GM23338 (cell line): ENCODE results near the gene DLGAP4. TPM values are rescaled to one million over a fixed set of nuclear protein-coding genes. Genes with fewer than 3 reads are reported as not detected.
A peak's percentile ranks its signal among the peaks of the same experiment; 100 is the strongest.

Source experiments
- ATAC-seq: fragments of 200-7000 bp; cut with Tn5 transposase; 3 replicates; pipeline ENCODE4 v1.9.1; 2020
- DNase-seq: peaks from one replicate; pipeline ENCODE4 v3.0.0-alpha.2; 2015; ENCODE audit warnings: low spot score
- H2AFZ ChIP-seq: fragments of 200-600 bp; sonication (generic); 2 replicates; pipeline ENCODE4 v1.8.0; 2016; ENCODE audit warnings: antibody characterized with exemption, mild to moderate bottlenecking, moderate library complexity
- H3F3A ChIP-seq: fragments of 200-600 bp; sonication (generic); replicated peaks from 2 replicates; pipeline ENCODE4 v1.8.0; 2017; ENCODE audit warnings: antibody characterized with exemption, mixed run types, low read depth
- H3K27ac ChIP-seq: fragments of 200-600 bp; sonication (generic); 2 replicates; pipeline ENCODE4 v1.6.1; 2016; ENCODE audit warnings: low read depth
- H3K27me3 ChIP-seq: fragments of 200-600 bp; sonication (generic); 2 replicates; pipeline ENCODE4 v1.8.0; 2016; ENCODE audit warnings: mild to moderate bottlenecking, mixed run types, moderate library complexity; ENCODE audit not compliant: insufficient read depth
- H3K36me3 ChIP-seq: fragments of 200-600 bp; sonication (generic); 2 replicates; pipeline ENCODE4 v1.8.0; 2016; ENCODE audit warnings: mild to moderate bottlenecking; ENCODE audit not compliant: insufficient read depth
- H3K4me1 ChIP-seq: fragments of 200-600 bp; sonication (generic); 2 replicates; pipeline ENCODE4 v1.8.0; 2016; ENCODE audit warnings: mild to moderate bottlenecking, moderate library complexity; ENCODE audit not compliant: insufficient read depth
- H3K4me2 ChIP-seq: fragments of 200-600 bp; sonication (generic); 2 replicates; pipeline ENCODE4 v1.7.1; 2017; ENCODE audit warnings: mixed run types
- H3K4me3 ChIP-seq: fragments of 200-600 bp; sonication (generic); 2 replicates; pipeline ENCODE4 v1.6.1; 2016; ENCODE audit warnings: mixed run types
- H3K79me2 ChIP-seq: fragments of 200-600 bp; sonication (generic); replicated peaks from 2 replicates; pipeline ENCODE4 v1.8.0; 2017; ENCODE audit warnings: mild to moderate bottlenecking; ENCODE audit not compliant: insufficient read depth
- H3K9me2 ChIP-seq: fragments of 200-600 bp; sonication (generic); 2 replicates; pipeline ENCODE4 v1.8.0; 2017; ENCODE audit not compliant: insufficient read depth
- H4K20me1 ChIP-seq: fragments of 200-600 bp; sonication (generic); replicated peaks from 2 replicates; pipeline ENCODE4 v1.8.0; 2017; ENCODE audit warnings: mild to moderate bottlenecking; ENCODE audit not compliant: insufficient read depth
- H3K27ac Mint-ChIP-seq: 2 replicates; pipeline ENCODE4 v1.8.0; 2020; ENCODE audit warnings: inconsistent platforms, mild to moderate bottlenecking, moderate library complexity, mixed read lengths
- H3K27me3 Mint-ChIP-seq: 3 replicates; pipeline ENCODE4 v1.8.0; 2022; ENCODE audit warnings: low read depth, mild to moderate bottlenecking, moderate library complexity, mixed read lengths, inconsistent platforms; ENCODE audit not compliant: insufficient read depth, poor library complexity
- H3K36me3 Mint-ChIP-seq: 3 replicates; pipeline ENCODE4 v1.8.0; 2021; ENCODE audit warnings: low read depth, mild to moderate bottlenecking, inconsistent platforms, moderate library complexity, mixed read lengths
- H3K4me1 Mint-ChIP-seq: 3 replicates; pipeline ENCODE4 v1.8.0; 2020; ENCODE audit warnings: mild to moderate bottlenecking, inconsistent platforms, mixed read lengths
- H3K4me3 Mint-ChIP-seq: 3 replicates; pipeline ENCODE4 v1.8.0; 2021; ENCODE audit warnings: moderate library complexity, mild to moderate bottlenecking, inconsistent platforms, mixed read lengths
- H3K9me3 Mint-ChIP-seq: 3 replicates; pipeline ENCODE4 v1.8.0; 2020; ENCODE audit warnings: moderate library complexity, mild to moderate bottlenecking, inconsistent platforms, mixed read lengths
- CREB1 ChIP-seq: fragments of 250-450 bp; sonication (Bioruptor Pico); IDR thresholded peaks from 2 replicates; pipeline ENCODE4 v1.5.0; 2020; ENCODE audit warnings: low read depth, mild to moderate bottlenecking, moderate library complexity
- EZH2 ChIP-seq: fragments of 200-600 bp; sonication (generic); IDR thresholded peaks from one replicate; pipeline ENCODE4 v1.8.0; 2017; ENCODE audit warnings: antibody characterized with exemption, mild to moderate bottlenecking, low read depth; ENCODE audit not compliant: unreplicated experiment
- EZH2phosphoT487 ChIP-seq: fragments of 200-600 bp; sonication (generic); IDR thresholded peaks from one replicate; pipeline ENCODE4 v1.8.1; 2018; ENCODE audit warnings: antibody characterized with exemption; ENCODE audit not compliant: unreplicated experiment
- JUNB ChIP-seq: IDR thresholded peaks from one replicate; pipeline ENCODE4 v1.6.1; 2016; ENCODE audit warnings: antibody characterized with exemption; ENCODE audit not compliant: unreplicated experiment
- NANOG ChIP-seq: IDR thresholded peaks from 2 replicates; pipeline ENCODE4 v1.6.1; 2016; ENCODE audit warnings: antibody characterized with exemption, borderline replicate concordance
- POLR2AphosphoS5 ChIP-seq: IDR thresholded peaks from 2 replicates; pipeline ENCODE4 v1.6.1; 2016; ENCODE audit warnings: antibody characterized with exemption, low read depth
- STAT1 ChIP-seq: IDR thresholded peaks from one replicate; pipeline ENCODE4 v1.6.1; 2016; ENCODE audit warnings: antibody characterized with exemption; ENCODE audit not compliant: unreplicated experiment
- ZNF114 ChIP-seq: fragments of 250-450 bp; sonication (Bioruptor Pico); IDR thresholded peaks from 2 replicates; pipeline ENCODE4 v1.5.0; 2020; ENCODE audit warnings: mild to moderate bottlenecking, moderate library complexity
- ZNF331 ChIP-seq: fragments of 250-450 bp; sonication (Bioruptor Pico); IDR thresholded peaks from 2 replicates; pipeline ENCODE4 v1.5.0; 2020; ENCODE audit warnings: low read depth, mild to moderate bottlenecking, moderate library complexity
- polyA plus RNA-seq: library from polyadenylated mRNA; unstranded; fragments of >200 nt; fragmentation: Nextera tagmentation; extraction: Ambion mirVana; gene quantifications from 2 replicates; pipeline ENCODE4 v1.2.1, GENCODE V29; 2016
- total RNA-seq: library from RNA; depleted of rRNA; stranded (reverse); fragments of >200 nt; shearing (Covaris generic); gene quantifications from 2 replicates; pipeline ENCODE4 v1.2.3, GENCODE V29; 2014
- TF ChIP-seq, protein P1 (sequence below), 2 experiments: fragments of 200-600 bp in 1 of 2; sonication (generic) in 1 of 2; conservative IDR thresholded peaks; 2 replicates each; pipeline versions ENCODE4 v1.5.1 to v1.6.1; 2016 to 2017; ENCODE audit warnings: antibody characterized with exemption in 2 of 2, low read depth in 2 of 2, mild to moderate bottlenecking in 2 of 2, moderate library complexity in 1 of 2
- TF ChIP-seq, protein P2 (sequence below): IDR thresholded peaks from 2 replicates; pipeline ENCODE4 v1.6.1; 2016; ENCODE audit warnings: antibody characterized with exemption
- TF ChIP-seq, protein P3 (sequence below): fragments of 250-450 bp; sonication (Bioruptor Pico); IDR thresholded peaks from 2 replicates; pipeline ENCODE4 v1.5.0; 2020; ENCODE audit warnings: mild to moderate bottlenecking, moderate library complexity
- TF ChIP-seq, protein P4 (sequence below): IDR thresholded peaks from one replicate; pipeline ENCODE4 v1.6.1; 2018; ENCODE audit warnings: antibody characterized with exemption; ENCODE audit not compliant: unreplicated experiment

Gene DLGAP4
- total and polyA plus RNA-seq, 2 experiments from 2014 or later, result 46.1 to 52.2 TPM

DNA sequence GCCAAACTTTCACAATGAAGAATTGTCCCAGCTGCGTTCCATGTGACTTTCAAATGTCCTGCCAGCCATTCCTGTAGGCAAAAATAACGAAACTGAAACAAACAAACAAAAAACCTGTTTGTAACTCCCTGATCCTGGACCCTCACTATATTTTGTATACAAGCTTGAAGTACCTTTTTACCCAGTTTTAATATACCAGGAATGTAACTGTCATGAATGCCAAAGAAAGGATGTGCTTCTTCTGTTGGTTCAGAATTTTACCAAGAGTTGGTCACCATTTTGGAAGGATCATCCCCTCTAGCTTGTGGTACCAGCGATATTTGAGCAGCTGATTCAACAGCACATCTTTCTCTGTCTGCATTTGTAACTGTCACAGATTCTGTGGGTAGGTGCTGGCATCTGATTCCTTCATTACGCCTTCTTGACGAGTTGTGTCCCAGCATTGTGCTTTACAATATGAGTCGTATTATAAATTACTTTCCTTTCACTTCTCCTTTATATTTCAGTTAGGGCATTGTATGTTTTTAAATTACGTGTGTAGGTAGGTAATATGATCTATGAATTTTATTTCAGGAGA, 93.9 kb downstream of the DLGAP4 start:
- H3K27me3 Mint-ChIP-seq, result peaks cover 10% of the 10 kb centered on the region
- Histone ChIP-seq H3K4me1 (peaks cover 9% of the 10 kb centered on the region), H3F3A (no peaks in the 10 kb centered on the region), H3K27me3 (no peaks in the 10 kb centered on the region), H2AFZ (no peak overlapping the region), H3K79me2 (no peaks in the 10 kb centered on the region), H3K4me3 (no peak overlapping the region), H3K4me2 (no peak overlapping the region), H4K20me1 (peaks cover 3% of the 10 kb centered on the region; the same call in 1 of the 2 replicates), H3K27ac (peak overlapping the region; percentile 3; the same call in 1 of the 2 replicates), H3K9me2 (no peaks in the 10 kb centered on the region), H3K36me3 (no peaks in the 10 kb centered on the region)
- no peaks in the 10 kb centered on the region; the same call in 2 of the 3 replicates for H3K36me3 Mint-ChIP-seq
- peaks cover 16% of the 10 kb centered on the region for H3K4me1 Mint-ChIP-seq
- ATAC-seq (no peak), DNase-seq (no peak)
- H3K9me3 Mint-ChIP-seq, result no peaks in the 10 kb centered on the region; the same call in 2 of the 3 replicates
- H3K27ac Mint-ChIP-seq, result 0 out of 2 replicates have a peak overlapping the region, but pooled peaks have one; percentile 33
- TF ChIP-seq JUNB (no peak), ZNF331 (CRISPR knock-in tag) (no peak), CREB1 (CRISPR knock-in tag) (no peak), STAT1 (no peak), EZH2phosphoT487 (no peak), POLR2AphosphoS5 (no peak), ZNF114 (CRISPR knock-in tag) (no peak), NANOG (no peak), EZH2 (no peak)
- TF ChIP-seq, protein P1, sequence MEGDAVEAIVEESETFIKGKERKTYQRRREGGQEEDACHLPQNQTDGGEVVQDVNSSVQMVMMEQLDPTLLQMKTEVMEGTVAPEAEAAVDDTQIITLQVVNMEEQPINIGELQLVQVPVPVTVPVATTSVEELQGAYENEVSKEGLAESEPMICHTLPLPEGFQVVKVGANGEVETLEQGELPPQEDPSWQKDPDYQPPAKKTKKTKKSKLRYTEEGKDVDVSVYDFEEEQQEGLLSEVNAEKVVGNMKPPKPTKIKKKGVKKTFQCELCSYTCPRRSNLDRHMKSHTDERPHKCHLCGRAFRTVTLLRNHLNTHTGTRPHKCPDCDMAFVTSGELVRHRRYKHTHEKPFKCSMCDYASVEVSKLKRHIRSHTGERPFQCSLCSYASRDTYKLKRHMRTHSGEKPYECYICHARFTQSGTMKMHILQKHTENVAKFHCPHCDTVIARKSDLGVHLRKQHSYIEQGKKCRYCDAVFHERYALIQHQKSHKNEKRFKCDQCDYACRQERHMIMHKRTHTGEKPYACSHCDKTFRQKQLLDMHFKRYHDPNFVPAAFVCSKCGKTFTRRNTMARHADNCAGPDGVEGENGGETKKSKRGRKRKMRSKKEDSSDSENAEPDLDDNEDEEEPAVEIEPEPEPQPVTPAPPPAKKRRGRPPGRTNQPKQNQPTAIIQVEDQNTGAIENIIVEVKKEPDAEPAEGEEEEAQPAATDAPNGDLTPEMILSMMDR (conservative IDR thresholded peaks at IDR 0.05; ENCODE audit: low read depth in 2 of 2), result no peak
- TF ChIP-seq, protein P2, sequence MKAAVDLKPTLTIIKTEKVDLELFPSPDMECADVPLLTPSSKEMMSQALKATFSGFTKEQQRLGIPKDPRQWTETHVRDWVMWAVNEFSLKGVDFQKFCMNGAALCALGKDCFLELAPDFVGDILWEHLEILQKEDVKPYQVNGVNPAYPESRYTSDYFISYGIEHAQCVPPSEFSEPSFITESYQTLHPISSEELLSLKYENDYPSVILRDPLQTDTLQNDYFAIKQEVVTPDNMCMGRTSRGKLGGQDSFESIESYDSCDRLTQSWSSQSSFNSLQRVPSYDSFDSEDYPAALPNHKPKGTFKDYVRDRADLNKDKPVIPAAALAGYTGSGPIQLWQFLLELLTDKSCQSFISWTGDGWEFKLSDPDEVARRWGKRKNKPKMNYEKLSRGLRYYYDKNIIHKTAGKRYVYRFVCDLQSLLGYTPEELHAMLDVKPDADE, result no peak
- TF ChIP-seq, protein P3, sequence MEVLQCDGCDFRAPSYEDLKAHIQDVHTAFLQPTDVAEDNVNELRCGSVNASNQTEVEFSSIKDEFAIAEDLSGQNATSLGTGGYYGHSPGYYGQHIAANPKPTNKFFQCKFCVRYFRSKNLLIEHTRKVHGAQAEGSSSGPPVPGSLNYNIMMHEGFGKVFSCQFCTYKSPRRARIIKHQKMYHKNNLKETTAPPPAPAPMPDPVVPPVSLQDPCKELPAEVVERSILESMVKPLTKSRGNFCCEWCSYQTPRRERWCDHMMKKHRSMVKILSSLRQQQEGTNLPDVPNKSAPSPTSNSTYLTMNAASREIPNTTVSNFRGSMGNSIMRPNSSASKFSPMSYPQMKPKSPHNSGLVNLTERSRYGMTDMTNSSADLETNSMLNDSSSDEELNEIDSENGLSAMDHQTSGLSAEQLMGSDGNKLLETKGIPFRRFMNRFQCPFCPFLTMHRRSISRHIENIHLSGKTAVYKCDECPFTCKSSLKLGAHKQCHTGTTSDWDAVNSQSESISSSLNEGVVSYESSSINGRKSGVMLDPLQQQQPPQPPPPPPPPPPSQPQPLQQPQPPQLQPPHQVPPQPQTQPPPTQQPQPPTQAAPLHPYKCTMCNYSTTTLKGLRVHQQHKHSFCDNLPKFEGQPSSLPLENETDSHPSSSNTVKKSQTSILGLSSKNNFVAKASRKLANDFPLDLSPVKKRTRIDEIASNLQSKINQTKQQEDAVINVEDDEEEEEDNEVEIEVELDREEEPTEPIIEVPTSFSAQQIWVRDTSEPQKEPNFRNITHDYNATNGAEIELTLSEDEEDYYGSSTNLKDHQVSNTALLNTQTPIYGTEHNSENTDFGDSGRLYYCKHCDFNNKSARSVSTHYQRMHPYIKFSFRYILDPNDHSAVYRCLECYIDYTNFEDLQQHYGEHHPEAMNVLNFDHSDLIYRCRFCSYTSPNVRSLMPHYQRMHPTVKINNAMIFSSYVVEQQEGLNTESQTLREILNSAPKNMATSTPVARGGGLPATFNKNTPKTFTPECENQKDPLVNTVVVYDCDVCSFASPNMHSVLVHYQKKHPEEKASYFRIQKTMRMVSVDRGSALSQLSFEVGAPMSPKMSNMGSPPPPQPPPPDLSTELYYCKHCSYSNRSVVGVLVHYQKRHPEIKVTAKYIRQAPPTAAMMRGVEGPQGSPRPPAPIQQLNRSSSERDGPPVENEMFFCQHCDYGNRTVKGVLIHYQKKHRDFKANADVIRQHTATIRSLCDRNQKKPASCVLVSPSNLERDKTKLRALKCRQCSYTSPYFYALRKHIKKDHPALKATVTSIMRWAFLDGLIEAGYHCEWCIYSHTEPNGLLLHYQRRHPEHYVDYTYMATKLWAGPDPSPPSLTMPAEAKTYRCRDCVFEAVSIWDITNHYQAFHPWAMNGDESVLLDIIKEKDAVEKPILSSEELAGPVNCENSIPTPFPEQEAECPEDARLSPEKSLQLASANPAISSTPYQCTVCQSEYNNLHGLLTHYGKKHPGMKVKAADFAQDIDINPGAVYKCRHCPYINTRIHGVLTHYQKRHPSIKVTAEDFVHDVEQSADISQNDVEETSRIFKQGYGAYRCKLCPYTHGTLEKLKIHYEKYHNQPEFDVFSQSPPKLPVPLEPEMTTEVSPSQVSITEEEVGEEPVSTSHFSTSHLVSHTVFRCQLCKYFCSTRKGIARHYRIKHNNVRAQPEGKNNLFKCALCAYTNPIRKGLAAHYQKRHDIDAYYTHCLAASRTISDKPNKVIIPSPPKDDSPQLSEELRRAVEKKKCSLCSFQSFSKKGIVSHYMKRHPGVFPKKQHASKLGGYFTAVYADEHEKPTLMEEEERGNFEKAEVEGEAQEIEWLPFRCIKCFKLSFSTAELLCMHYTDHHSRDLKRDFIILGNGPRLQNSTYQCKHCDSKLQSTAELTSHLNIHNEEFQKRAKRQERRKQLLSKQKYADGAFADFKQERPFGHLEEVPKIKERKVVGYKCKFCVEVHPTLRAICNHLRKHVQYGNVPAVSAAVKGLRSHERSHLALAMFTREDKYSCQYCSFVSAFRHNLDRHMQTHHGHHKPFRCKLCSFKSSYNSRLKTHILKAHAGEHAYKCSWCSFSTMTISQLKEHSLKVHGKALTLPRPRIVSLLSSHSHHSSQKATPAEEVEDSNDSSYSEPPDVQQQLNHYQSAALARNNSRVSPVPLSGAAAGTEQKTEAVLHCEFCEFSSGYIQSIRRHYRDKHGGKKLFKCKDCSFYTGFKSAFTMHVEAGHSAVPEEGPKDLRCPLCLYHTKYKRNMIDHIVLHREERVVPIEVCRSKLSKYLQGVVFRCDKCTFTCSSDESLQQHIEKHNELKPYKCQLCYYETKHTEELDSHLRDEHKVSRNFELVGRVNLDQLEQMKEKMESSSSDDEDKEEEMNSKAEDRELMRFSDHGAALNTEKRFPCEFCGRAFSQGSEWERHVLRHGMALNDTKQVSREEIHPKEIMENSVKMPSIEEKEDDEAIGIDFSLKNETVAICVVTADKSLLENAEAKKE, result no peak
- TF ChIP-seq, protein P4, sequence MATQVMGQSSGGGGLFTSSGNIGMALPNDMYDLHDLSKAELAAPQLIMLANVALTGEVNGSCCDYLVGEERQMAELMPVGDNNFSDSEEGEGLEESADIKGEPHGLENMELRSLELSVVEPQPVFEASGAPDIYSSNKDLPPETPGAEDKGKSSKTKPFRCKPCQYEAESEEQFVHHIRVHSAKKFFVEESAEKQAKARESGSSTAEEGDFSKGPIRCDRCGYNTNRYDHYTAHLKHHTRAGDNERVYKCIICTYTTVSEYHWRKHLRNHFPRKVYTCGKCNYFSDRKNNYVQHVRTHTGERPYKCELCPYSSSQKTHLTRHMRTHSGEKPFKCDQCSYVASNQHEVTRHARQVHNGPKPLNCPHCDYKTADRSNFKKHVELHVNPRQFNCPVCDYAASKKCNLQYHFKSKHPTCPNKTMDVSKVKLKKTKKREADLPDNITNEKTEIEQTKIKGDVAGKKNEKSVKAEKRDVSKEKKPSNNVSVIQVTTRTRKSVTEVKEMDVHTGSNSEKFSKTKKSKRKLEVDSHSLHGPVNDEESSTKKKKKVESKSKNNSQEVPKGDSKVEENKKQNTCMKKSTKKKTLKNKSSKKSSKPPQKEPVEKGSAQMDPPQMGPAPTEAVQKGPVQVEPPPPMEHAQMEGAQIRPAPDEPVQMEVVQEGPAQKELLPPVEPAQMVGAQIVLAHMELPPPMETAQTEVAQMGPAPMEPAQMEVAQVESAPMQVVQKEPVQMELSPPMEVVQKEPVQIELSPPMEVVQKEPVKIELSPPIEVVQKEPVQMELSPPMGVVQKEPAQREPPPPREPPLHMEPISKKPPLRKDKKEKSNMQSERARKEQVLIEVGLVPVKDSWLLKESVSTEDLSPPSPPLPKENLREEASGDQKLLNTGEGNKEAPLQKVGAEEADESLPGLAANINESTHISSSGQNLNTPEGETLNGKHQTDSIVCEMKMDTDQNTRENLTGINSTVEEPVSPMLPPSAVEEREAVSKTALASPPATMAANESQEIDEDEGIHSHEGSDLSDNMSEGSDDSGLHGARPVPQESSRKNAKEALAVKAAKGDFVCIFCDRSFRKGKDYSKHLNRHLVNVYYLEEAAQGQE, result no peak
- H3K4me3 Mint-ChIP-seq, result no peak overlapping the region
